ENCODE results near the gene CYP2A13. TPM values are rescaled to one million over a fixed set of nuclear protein-coding genes. Genes with fewer than 3 reads are reported as not detected.
"Not testable (repeated sequence)": the region's sequence is repeated elsewhere in the genome, so short reads cannot be mapped to it uniquely, and the experiment has no call there.

CYP2A13 gene, protein sequence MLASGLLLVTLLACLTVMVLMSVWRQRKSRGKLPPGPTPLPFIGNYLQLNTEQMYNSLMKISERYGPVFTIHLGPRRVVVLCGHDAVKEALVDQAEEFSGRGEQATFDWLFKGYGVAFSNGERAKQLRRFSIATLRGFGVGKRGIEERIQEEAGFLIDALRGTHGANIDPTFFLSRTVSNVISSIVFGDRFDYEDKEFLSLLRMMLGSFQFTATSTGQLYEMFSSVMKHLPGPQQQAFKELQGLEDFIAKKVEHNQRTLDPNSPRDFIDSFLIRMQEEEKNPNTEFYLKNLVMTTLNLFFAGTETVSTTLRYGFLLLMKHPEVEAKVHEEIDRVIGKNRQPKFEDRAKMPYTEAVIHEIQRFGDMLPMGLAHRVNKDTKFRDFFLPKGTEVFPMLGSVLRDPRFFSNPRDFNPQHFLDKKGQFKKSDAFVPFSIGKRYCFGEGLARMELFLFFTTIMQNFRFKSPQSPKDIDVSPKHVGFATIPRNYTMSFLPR
- not detected for polyA plus RNA-seq (ENCODE audit: insufficient read length in 3 of 3)

DNA sequence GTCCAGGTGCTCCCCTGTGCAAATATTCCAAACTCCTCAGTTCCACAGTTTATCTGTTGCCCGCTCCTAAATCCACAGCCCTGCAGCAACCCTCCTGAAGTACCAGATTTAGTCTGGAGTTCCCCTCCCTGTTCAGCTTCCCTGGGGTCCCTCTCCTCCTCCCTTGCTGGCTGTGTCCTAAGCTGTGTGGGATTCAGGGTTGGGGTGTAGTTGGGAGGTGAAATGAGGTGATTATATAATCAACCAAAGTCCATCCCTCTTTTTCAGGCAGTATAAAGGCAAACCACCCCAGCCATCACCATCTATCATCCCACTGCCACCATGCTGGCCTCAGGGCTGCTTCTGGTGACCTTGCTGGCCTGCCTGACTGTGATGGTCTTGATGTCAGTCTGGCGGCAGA is at the start of gene CYP2A13:
TSS of gene CYP2A13 (plus strand) at position 301 of the 400 bp plus-strand sequence. CDS start at position 322, 21 bp downstream.
- DNase-seq (ENCODE audit: low read depth in 3 of 3, low spot score in 2 of 3): no peak

DNA sequence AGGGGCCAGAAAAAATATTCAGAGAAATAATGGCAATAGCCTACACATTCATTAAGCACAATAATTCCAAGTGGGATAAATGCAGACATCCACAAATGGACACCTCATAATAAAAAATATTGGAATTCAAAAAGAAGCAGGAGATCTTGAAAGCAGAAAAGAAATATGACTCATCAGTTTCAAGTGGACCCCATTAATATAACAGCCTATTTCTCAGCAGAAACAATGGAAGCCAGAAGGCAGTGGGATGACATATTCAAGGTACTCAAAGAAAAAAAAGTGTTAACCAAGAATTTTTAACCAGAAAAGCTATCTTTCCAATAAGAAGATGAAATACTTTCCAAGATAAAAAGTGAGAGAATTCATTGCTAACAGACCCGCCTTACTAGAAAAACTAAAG is 48.4 kb upstream of the CYP2A13 start:
- no peak for DNase-seq (ENCODE audit: low read depth in 3 of 3, low spot score in 2 of 3)

DNA sequence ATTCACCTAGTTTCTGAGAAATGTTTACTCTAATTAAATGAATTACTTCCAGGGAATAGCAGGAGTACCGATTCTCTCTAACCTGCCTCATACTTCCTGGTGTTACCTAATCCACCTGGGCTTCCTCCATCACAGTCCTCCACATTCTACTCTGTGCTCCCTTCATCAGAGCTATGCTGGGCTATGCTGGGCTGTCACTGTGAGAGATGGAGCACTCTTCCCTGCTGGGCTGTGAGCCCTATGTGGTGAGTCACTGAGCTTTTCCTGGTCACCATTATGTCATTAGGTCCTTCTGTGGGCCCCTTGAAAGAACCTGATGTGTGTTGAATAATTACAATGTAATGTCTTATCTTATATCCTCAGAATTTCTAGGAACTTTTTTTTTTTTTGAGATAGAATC is 43.2 kb upstream of the CYP2A13 start:
- DNase-seq (ENCODE audit: low read depth in 3 of 3, low spot score in 2 of 3): not testable (repeated sequence)

DNA sequence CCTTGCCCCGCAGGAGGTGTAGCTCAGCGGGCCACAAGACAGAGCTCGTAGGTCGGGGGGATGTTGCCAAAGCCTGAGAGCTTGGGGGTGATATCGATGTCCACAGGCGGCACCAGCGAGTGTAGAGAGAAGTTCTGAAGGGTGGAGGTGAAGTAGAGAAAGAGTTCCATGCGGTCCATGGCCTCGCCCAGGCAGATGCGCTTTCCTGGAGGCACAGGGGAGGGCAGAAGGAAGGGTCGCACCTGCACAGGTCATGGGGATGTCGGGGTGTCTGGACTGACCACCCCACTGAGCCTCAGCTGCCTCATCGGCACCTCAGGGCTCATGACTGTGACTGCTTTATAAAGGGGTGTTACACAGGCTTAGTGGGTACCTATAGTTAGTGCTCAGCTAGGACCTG is 37.8 kb upstream of the CYP2A13 start:
- no peak for DNase-seq (ENCODE audit: low read depth in 3 of 3, low spot score in 2 of 3)

DNA sequence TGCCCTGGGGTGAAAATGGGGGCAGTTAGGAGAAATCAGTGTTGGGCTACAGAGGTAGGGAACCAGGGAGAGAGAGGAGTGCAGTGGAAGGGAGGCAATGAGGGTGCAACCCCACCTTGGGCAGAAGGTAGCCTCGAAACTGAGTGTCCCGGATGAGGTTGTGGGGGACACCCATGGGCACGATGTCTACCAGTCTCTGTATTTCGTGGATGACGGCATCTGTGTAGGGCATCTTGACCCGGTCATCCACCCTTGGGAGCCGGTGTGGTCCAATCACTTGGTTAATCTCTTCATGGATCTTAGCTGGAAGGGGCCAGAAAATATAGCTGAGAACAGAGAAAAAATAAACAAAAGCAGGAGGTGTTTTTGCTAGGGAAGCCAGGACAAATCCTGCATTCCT is 36.1 kb upstream of the CYP2A13 start:
- DNase-seq (ENCODE audit: low read depth in 3 of 3, low spot score in 2 of 3): not testable (repeated sequence)

DNA sequence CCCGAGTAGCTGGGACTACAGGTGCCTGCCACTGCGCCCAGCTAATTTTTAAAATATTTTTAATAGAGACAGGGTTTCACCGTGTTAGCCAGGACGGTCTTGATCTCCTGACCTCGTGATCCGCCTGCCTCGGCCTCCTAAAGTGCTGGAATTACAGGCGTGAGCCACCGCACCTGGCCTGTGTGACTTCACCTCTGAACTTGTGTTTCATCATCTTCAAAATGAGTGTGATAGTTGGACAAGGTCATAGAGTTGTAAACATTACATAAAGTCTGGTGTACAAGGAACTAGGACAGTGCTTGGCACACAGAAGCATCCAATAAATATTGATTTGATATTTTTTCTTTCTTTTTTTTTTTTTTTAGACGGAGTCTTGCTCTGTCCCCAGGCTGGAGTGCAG is 34.9 kb upstream of the CYP2A13 start:
- not testable (repeated sequence) for DNase-seq (ENCODE audit: low read depth in 3 of 3, low spot score in 2 of 3)

DNA sequence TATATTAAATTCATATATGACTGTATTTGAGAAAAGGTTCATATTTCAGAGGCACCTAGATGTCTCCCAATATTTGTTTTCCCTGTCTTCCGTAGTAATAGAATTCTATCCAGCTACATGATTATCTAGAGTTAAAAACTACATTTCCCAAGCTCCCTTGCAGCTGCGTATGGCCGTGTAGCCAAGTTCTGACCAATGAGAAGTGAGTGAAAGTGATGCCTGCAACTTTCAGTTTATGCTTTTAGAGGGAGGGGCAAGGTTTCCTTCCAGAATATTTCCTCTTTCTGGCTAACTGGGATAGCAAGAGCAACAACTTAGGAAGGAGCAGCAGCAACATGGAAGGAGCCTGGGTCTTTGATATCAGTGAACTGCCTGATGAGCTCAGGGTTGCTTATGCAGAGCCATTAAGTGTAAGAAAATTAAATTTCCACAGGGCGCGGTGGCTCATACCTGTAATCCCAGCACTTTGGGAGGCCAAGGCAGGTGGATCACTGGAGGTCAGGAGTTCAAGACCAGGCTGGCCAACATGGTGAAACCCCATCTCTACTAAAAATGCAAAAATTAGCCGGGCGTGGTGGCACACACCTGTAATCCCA is 23.2 kb upstream of the CYP2A13 start:
- DNase-seq (ENCODE audit: low read depth in 3 of 3, low spot score in 2 of 3): no peak

DNA sequence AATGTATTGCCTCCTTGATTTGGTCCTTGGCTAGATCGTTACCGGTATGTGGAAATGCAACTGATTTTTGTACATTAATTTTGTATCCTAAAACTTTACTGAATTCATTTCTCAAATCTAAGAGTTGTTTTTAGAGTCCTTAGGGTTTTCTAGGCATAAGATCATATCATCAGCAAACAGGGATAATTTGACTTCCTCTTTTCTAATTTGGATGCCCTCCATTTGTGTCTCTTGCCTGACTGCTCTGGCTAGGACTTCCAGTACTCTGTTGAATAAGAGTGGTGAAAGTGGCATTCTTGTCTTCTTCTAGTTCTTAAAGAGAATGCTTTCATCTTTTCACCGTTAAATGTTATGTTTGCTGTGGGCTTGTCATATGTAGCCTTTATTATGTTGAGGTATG is 12.0 kb upstream of the CYP2A13 start:
- DNase-seq (ENCODE audit: low read depth in 3 of 3, low spot score in 2 of 3): no peak

DNA sequence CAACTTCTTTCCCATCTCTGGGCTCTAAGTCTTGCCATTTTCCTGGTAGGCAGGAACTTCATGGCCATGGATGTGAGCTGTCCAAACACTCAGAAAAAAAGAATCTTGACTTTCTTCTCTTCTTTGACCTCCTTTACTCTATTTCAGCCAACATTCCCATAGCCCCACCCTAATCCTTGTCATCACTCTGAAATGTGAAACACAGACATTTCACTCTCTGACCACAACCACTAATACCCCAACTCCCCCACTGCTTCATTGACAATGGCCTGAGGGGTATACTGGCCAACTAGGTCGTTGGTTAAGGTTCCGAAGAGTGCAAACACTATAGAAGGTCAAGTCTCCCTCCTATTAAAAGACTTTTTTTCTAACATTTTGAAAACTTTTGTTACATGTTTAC is 4.7 kb upstream of the CYP2A13 start:
- no peak for DNase-seq (ENCODE audit: low read depth in 3 of 3, low spot score in 2 of 3)

DNA sequence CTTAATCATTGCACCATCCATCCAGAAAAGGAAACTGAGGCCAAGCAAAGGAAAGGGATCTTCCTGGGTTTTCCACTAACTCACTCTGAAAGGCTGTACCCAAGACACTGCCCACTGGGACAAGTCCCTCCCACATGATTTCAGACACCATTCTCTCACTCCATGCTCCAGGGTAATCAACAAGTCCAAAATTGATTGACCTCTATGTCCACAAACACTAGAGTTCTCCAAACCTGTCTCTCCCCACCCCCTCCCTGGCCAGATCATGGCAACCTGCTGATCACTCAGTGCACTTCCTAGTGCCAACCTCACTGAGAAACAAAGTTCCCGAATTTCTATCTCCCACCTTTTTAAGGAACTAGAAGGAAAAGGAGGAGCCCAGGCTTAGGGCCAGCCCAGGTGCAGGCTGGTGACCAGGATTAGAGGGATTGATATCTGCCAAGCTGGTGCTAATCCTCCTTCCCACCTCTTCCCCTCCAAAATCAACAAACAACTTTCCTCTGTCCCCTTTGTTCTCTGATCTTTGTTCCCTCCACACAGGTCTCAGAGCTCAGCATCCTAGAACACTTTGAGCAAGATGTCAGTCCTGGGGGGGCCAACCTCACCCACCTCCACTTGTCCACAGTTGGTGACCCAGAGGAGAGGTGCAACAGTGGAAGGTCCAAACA is 2.4 kb upstream of the CYP2A13 start:
- no peak for DNase-seq (ENCODE audit: low read depth in 3 of 3, low spot score in 2 of 3)

DNA sequence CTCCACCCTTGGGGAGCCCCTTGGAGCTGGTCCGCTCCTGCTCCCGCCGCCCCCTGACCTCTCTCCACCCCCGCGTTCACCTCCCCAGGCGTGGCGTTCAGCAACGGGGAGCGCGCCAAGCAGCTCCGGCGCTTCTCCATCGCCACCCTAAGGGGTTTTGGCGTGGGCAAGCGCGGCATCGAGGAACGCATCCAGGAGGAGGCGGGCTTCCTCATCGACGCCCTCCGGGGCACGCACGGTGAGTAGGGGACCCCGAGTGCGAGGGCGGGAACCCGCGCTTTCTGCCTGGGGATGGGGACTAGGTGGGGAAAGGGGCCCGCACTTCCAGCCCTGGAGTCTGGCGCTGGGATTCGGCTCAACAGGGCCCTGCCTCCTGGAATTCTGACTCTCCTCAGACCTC is 1.7 kb downstream of the CYP2A13 start:
- DNase-seq (ENCODE audit: low read depth in 3 of 3, low spot score in 2 of 3): no peak

DNA sequence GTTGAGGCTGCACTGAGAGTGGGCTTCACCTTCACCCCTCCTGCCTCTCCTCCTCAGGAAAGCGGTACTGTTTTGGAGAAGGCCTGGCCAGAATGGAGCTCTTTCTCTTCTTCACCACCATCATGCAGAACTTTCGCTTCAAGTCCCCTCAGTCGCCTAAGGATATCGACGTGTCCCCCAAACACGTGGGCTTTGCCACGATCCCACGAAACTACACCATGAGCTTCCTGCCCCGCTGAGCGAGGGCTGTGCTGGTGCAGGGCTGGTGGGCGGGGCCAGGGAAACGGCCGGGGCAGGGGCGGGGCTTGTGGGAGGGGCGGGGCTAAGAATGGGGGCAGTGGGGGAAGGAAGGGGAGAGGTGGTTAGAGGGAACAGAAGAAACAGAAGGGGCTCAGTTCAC is 7.5 kb downstream of the CYP2A13 start:
- no peak for DNase-seq (ENCODE audit: low read depth in 3 of 3, low spot score in 2 of 3)

DNA sequence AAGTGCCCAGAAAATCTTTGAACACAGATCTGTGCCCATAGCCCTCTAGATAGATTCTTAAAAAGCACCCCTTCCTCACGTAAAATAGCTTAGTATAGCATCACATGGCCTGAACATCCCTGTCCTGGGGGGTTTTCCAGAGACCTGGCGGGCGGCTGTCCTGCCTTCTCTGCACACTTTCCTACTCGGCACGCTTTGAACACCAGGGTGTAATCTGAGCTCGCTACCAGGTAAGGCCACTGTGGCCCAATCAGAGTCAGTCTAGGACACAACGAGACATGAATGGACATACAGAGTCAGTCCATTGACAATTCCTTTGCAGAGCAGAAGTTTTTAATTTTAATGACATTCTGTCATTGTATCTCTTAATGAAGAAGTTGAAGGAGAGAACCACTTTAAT is 8.1 kb downstream of the CYP2A13 start:
- DNase-seq (ENCODE audit: low read depth in 3 of 3, low spot score in 2 of 3): no peak

DNA sequence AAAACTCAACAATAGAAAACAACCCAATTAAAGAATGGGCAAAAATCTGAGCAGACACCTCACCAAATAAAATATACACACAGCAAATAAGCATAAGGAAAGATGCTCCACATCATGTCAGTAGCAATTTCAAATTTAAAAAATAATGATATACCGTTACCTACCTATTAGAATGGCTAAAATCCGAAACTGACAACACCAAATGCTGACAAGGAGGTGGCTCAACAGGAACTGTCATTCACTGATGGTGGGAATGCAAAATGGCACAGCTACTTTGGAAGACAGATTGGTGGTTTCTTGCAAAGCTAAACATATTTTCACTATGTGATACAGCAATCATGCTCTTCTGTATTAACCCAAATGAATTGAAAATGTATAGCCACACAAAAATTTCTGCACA is 9.1 kb downstream of the CYP2A13 start:
- DNase-seq (ENCODE audit: low read depth in 3 of 3, low spot score in 2 of 3): no peak

DNA sequence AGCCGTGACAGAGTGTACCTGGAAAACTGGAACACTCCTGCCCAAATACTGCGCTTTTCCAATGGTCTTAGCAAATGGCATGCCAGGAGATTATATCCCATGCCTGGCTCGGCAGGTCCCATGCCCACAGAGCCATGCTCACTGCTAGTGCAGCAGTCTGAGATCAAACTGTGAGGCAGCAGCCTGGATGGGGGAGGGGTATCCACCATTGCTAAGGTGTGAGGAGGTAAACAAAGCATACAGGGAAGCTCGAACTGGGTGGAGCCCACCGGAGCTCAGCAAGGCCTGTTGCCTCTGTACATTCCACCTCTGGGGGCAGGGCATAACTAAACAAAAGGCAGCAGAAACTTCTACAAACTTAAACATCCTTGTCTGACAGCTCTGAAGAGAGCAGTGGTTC is 10.5 kb downstream of the CYP2A13 start:
- no peak for DNase-seq (ENCODE audit: low read depth in 3 of 3, low spot score in 2 of 3)

DNA sequence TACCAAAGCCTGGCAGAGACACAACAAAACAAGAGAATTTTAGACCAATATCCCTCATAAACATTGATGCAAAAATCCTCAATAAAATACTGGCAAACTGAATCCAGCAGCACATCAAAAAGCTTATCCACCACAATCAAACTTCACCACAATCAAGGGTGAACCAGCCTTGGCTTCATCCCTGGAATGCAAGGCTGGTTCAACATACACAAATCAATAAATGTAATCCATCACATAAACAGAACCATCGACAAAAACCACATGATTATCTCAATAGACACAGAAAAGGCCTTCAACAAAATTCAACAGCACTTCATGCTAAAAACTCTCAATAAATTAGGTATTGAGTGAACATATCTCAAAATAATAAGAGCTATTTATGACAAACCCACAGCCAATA is 14.0 kb downstream of the CYP2A13 start:
- DNase-seq (ENCODE audit: low read depth in 3 of 3, low spot score in 2 of 3): not testable (repeated sequence)

DNA sequence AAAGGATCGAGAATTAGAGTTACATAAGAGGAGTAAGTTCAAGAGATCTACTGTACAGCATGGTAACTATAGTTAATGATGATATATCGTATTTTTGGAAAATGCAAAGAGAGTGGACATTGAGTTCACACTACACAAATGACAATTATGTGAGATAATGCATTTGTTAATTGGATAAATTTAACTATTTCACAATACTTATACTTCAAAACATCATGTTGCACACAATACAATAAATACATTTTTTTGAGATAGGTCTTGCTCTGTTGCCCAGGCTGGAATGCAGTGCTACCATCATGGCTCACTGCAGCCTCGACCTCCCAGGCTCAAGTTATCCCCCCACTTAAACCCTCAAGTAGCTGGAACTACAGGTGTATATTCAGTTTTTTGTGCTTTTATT is 17.9 kb downstream of the CYP2A13 start:
- DNase-seq (ENCODE audit: low read depth in 3 of 3, low spot score in 2 of 3): no peak

DNA sequence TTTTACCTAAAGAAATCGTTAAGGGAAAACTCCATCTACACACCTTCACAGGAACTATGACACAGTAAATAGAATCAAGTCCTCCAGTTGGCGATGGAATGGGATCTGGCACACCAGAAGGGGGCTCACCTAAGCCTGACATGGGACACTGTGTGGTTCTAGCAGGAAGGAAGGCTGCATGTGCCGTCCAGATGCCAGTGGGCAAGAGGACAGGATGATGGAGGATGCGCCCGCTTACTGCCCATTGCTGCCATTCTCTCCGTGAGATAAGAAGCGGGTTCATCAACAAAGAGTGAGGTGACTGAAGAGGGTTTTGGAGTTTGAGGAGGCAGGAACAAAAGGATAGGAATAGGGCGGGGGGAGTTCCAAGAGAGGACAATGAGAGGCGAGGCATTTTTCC is 23.0 kb downstream of the CYP2A13 start:
- no peak for DNase-seq (ENCODE audit: low read depth in 3 of 3, low spot score in 2 of 3)

DNA sequence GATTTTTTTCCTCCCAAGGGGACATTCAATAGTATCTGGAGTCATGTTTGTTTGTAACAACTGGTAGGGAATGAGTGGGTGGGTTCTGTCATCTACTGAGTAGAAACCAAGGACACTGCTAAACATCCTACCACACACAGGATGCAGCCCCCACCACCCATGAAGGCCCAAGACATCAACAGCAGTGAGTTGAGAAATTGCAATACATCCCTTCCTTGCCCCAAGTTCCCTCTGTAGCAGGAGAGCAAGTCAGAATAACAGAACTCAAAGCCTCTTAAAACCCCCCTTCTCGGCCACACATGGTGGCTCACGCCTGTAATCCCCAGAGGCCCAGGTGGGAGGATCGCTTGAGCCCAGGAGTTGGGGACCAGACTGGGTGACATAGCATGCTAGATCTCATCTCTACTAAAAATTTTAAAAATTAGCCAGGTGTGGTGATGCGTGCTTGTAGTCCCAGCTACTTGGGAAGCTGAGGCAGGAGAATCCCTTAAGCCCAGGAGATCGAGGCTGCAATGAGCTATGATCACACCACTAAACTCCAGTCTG is 23.6 kb downstream of the CYP2A13 start:
- DNase-seq (ENCODE audit: low read depth in 3 of 3, low spot score in 2 of 3): no peak

DNA sequence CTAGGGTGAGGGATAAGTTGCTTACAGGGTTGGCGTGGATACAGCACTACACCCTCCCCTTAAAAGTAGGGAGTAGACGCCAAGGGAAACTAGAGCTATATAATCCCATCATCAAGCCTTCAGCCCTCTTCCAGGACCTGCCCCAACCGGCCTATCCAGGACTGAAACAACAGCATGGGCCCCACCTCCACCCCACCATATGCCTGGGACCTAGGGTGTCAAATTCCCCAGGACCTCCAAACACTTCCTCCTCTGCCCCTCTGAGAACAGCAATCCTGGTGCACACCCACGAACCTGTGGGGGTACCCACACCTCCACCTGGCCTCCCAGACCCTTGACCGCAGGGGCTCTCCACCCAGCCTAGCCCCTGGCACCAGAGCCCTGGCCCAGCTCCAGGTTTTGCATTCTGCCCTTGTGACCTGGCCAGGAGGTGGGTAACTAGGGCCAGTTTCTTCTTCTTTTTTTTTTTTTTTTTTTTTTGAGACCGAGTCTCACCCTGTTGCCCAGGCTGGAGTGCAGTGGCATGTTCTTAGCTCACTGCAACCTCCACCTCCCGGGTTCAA is 24.6 kb downstream of the CYP2A13 start:
- DNase-seq (ENCODE audit: low read depth in 3 of 3, low spot score in 2 of 3): no peak

DNA sequence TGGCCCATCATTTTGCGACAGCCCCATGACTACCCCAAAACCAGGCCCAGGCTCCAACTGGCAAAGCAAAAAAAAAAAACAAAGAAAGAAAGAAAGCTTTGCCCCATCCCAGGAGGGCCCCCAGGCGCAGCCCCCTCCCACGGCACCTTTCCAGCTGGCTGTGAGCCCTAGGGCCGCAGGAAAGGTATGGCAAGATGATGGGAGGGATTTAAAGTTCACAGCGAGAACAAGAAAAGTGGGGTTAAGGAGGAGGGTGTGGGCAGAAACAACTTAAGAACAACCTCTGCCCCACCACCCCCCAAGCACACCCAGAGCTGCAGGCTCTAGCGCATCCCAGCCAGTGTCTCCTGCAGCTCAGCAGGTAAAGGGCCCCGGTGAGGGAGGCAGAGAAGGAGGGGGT is 25.9 kb downstream of the CYP2A13 start, which contains the start of gene CYP2F1:
TSS of gene CYP2F1 (plus strand) at position 301 of the 400 bp plus-strand sequence. CDS start 1,757 bp downstream, outside the sequence.
- DNase-seq (ENCODE audit: low read depth in 3 of 3, low spot score in 2 of 3): no peak

Data from right renal cortex interstitium (tissue), 3 donors.